A549 (cell line): ENCODE results near the gene KLHL30. TPM values are rescaled to one million over a fixed set of nuclear protein-coding genes. Genes with fewer than 3 reads are reported as not detected.
"Not testable (repeated sequence)": the region's sequence is repeated elsewhere in the genome, so short reads cannot be mapped to it uniquely, and the experiment has no call there.

Experiments used
- ATAC-seq, 2 experiments: fragments of 200-7000 bp in 1 of 2; fragments of >200 bp in 1 of 2; cut with Nextera tagmentation in 1 of 2; cut with Tn5 transposase in 1 of 2; 3 replicates each; pipeline versions ENCODE4 v1.8.0 to v1.9.1; 2018 to 2020; ENCODE audit warnings: mild to moderate bottlenecking in 1 of 2, moderate library complexity in 1 of 2
- CTCF ChIA-PET: fragments of 300-600 bp; sonication (Branson Sonifier 250); formaldehyde crosslinking; extraction: SDS; loops from one replicate; lab custom pipeline; 2021; ENCODE audit warnings: antibody characterized with exemption, inconsistent platforms; lab: Yijun Ruan, JAX
- POLR2A ChIA-PET: fragments of 350-600 bp; formaldehyde crosslinking; extraction: SDS; loops from one replicate; lab custom pipeline; 2021; ENCODE audit warnings: antibody characterized with exemption, inconsistent platforms; lab: Yijun Ruan, JAX
- DNase-seq, 2 experiments: peaks; one replicate each; pipeline versions ENCODE4 v3.0.0 to v3.0.0-alpha.2; 2011 to 2016; ENCODE audit warnings: low read depth in 1 of 2, low spot score in 1 of 2
- FAIRE-seq: peaks from 2 replicates; lab custom pipeline; 2011; peaks lifted over from hg19 to GRCh38; lab: Jason Lieb, UNC
- H3K27ac ChIP-seq, 2 experiments: fragments of >200 bp; sonication (Bioruptor Twin); formaldehyde crosslinking; 3 replicates each; pipeline ENCODE4 v1.5.1; 2016 to 2017
- H3K4me1 ChIP-seq: fragments of >200 bp; sonication (Bioruptor Twin); formaldehyde crosslinking; 3 replicates; pipeline ENCODE4 v1.6.1; 2016
- H3K4me2 ChIP-seq: fragments of >200 bp; sonication (Bioruptor Twin); formaldehyde crosslinking; 3 replicates; pipeline ENCODE4 v1.6.1; 2016
- H3K4me3 ChIP-seq: fragments of >200 bp; sonication (Bioruptor Twin); formaldehyde crosslinking; 3 replicates; pipeline ENCODE4 v1.5.1; 2016
- H3K9me3 ChIP-seq: fragments of >200 bp; sonication (Bioruptor Twin); formaldehyde crosslinking; 3 replicates; pipeline ENCODE4 v1.6.1; 2016
- BHLHE40 ChIP-seq: IDR thresholded peaks from 2 replicates; pipeline ENCODE4 v1.6.1; 2012; ENCODE audit warnings: low read depth, low read length, inconsistent platforms
- CBX8 ChIP-seq: fragments of 200-600 bp; sonication (generic); IDR thresholded peaks from 2 replicates; pipeline ENCODE4 v1.6.1; 2016
- CEBPB ChIP-seq, 2 experiments: fragments of >200 bp in 1 of 2; sonication (Bioruptor Twin) in 1 of 2; formaldehyde crosslinking in 1 of 2; IDR thresholded peaks; 2 replicates each; pipeline ENCODE4 v1.6.1; 2012 to 2016
- ESRRA ChIP-seq: fragments of 150-350 bp; IDR thresholded peaks from 2 replicates; pipeline ENCODE4 v1.6.1; 2014; ENCODE audit warnings: mild to moderate bottlenecking, low read length, borderline replicate concordance
- FOSB ChIP-seq: fragments of 250-450 bp; sonication (Bioruptor Pico); IDR thresholded peaks from 2 replicates; pipeline ENCODE4 v1.5.0; 2020; ENCODE audit warnings: mild to moderate bottlenecking, moderate library complexity
- GATA3 ChIP-seq: IDR thresholded peaks from 2 replicates; pipeline ENCODE4 v1.6.1; 2012; ENCODE audit warnings: borderline replicate concordance
- HDAC2 ChIP-seq: fragments of 200-600 bp; sonication (generic); IDR thresholded peaks from 2 replicates; pipeline ENCODE4 v1.6.1; 2016
- HEYL ChIP-seq: fragments of 250-450 bp; sonication (Bioruptor Pico); IDR thresholded peaks from 2 replicates; pipeline ENCODE4 v1.8.0; 2021; ENCODE audit warnings: mild to moderate bottlenecking, moderate library complexity
- HOXA7 ChIP-seq: fragments of 250-450 bp; sonication (Bioruptor Pico); IDR thresholded peaks from 2 replicates; pipeline ENCODE4 v1.5.0; 2020; ENCODE audit warnings: mild to moderate bottlenecking, moderate library complexity
- HOXB5 ChIP-seq: fragments of 250-450 bp; sonication (Bioruptor Pico); IDR thresholded peaks from 2 replicates; pipeline ENCODE4 v1.5.0; 2020; ENCODE audit warnings: mild to moderate bottlenecking, moderate library complexity
- JUN ChIP-seq, 2 experiments: fragments of >200 bp; sonication (Bioruptor Twin); formaldehyde crosslinking; IDR thresholded peaks; 2 replicates in 1 of 2; 3 replicates in 1 of 2; pipeline ENCODE4 v1.6.1; 2016 to 2017
- JUNB ChIP-seq: fragments of >200 bp; sonication (Bioruptor Twin); formaldehyde crosslinking; IDR thresholded peaks from 2 replicates; pipeline ENCODE4 v1.6.1; 2016
- KDM1A ChIP-seq: fragments of 200-600 bp; sonication (generic); IDR thresholded peaks from 2 replicates; pipeline ENCODE4 v1.6.1; 2016; ENCODE audit warnings: low read depth, mild to moderate bottlenecking
- KDM5A ChIP-seq: fragments of 200-600 bp; sonication (generic); IDR thresholded peaks from 2 replicates; pipeline ENCODE4 v1.6.1; 2016; ENCODE audit warnings: antibody characterized with exemption, mild to moderate bottlenecking
- MAZ ChIP-seq: fragments of 150-350 bp; IDR thresholded peaks from 2 replicates; pipeline ENCODE4 v1.6.1; 2014; ENCODE audit warnings: antibody characterized with exemption, low read depth, low read length, borderline replicate concordance
- NFE2L2 ChIP-seq: fragments of 150-350 bp; conservative IDR thresholded peaks from 2 replicates; pipeline ENCODE4 v1.6.1; 2014; ENCODE audit warnings: low read length
- POLR2A ChIP-seq: IDR thresholded peaks from 2 replicates; pipeline ENCODE4 v1.6.1; 2012; ENCODE audit warnings: mild to moderate bottlenecking, low read length
- POLR2AphosphoS2 ChIP-seq: conservative IDR thresholded peaks from 2 replicates; pipeline ENCODE4 v1.6.1; 2012; ENCODE audit warnings: low read length, improper control_type of control experiment, inconsistent platforms
- RCOR1 ChIP-seq: fragments of 150-350 bp; IDR thresholded peaks from 2 replicates; pipeline ENCODE4 v1.6.1; 2014; ENCODE audit warnings: antibody characterized with exemption, low read length, low read depth
- RFX5 ChIP-seq: fragments of 450-650 bp; IDR thresholded peaks from 2 replicates; pipeline ENCODE4 v1.7.1; 2014; ENCODE audit warnings: antibody characterized with exemption, mild to moderate bottlenecking, moderate library complexity
- SMC3 ChIP-seq: fragments of >200 bp; sonication (Bioruptor Twin); formaldehyde crosslinking; IDR thresholded peaks from 3 replicates; pipeline ENCODE4 v1.6.1; 2018; ENCODE audit warnings: inconsistent platforms
- ZC3H11A ChIP-seq: fragments of 450-650 bp; IDR thresholded peaks from 2 replicates; pipeline ENCODE4 v1.6.1; 2014; ENCODE audit warnings: antibody characterized with exemption, mild to moderate bottlenecking
- ZNF302 ChIP-seq: fragments of 250-450 bp; sonication (Bioruptor Pico); IDR thresholded peaks from 2 replicates; pipeline ENCODE4 v1.9.0; 2021; ENCODE audit warnings: inconsistent platforms, mild to moderate bottlenecking, moderate library complexity
- WGBS: methylation state at CpG from one replicate; pipeline ENCODE4 v1.1.6; 2017; ENCODE audit errors: missing lambda C conversion rate; 5-methylcytosine and 5-hydroxymethylcytosine counted together
- polyA plus RNA-seq, 4 experiments: library from polyadenylated mRNA; depleted of rRNA in 3 of 4; stranded (reverse); fragments of >200 nt; fragmentation: RNase III in 1 of 4; extraction: RNeasy Plus Mini Kit Qiagen cat#74134 plus additional on column Dnase treatment in 1 of 4; gene quantifications; 2 replicates in 3 of 4; 3 replicates in 1 of 4; pipeline ENCODE4 v1.2.3, GENCODE V29; 2011 to 2017
- TF ChIP-seq, protein P1 (sequence below): fragments of >200 bp; sonication (Bioruptor Twin); formaldehyde crosslinking; IDR thresholded peaks from 3 replicates; pipeline ENCODE4 v1.6.1; 2016
- TF ChIP-seq, protein P2 (sequence below): IDR thresholded peaks from 2 replicates; pipeline ENCODE4 v1.6.1; 2012; ENCODE audit warnings: low read depth, borderline replicate concordance
- TF ChIP-seq, protein P3 (sequence below): fragments of 450-650 bp; IDR thresholded peaks from 2 replicates; pipeline ENCODE4 v1.6.1; 2014; ENCODE audit warnings: antibody characterized with exemption

The KLHL30 gene
- polyA plus RNA-seq, 2 of the 4 experiments (the other 2 are of a cell fraction): 0.04 TPM

DNA sequence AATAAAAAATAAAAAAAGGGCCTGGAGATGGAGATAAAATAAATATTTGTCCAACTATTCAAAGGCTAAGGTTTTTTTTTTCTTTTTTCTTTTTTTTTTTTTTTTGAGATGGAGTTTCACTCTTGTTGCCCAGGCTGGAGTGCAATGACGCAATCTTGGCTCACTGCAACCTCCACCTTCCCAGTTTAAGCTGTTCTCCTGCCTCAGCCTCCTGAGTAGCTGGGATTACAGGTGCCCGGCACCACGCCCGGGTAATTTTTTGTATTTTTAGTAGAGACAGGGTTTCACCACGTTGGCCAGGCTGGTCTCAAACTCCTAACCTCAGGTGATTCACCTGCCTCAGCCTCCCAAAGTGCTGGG is 32.6 kb downstream of the KLHL30 start:
- DNase-seq, H3K4me3 ChIP-seq, H3K9me3 ChIP-seq, ATAC-seq, H3K4me2 ChIP-seq, POLR2A ChIA-PET, FAIRE-seq: not testable (repeated sequence)
- peak overlapping the region in 1 of 2 experiments; percentile 88; a peak in 3 of 6 replicates for H3K27ac ChIP-seq
- peaks cover 33% of the 10 kb centered on the region for H3K4me1 ChIP-seq
- 0 out of 4 replicates have a peak, but pooled peaks of 1 of the 2 experiments have one; percentile 36 for TF ChIP-seq CEBPB (IDR thresholded peaks at IDR 0.05)
- WGBS: 82% methylated on average over 5 of the region's 5 CpGs
- CTCF ChIA-PET: interaction anchor here (3.7 kb wide), 1 partner anchor 10 kb away, joined by 15 read pairs; no protein-coding TSS in a partner anchor

DNA sequence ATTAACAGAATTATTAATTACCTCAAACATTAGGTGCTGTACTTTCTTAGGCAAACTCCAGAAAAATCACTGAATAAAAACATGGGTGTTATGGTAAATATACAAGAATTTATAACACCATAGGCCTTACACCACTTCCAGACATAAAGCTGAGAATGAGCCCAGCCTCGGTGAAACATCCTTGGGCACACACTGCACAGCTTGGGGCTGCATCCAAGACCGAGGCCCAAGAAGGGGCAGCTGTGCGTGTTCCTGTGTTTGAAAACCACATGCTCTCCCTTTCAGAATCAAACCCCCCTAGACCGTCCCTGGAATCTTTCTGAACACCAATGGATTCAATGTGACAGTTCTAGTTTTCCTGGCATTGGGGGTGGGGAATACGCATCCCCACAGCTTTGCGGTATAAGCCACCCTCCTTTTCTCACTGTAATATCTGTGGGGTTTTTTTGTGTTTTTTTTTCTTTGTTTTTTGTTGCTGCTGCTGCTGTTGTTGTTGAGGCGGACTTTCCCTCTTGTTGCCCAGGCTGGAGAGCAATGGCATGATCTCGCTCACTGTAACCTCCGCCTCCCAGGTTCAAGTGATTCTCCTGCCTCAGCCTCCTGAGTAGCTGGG is 33.2 kb downstream of the KLHL30 start:
- WGBS: 95% methylated on average over 9 of the region's 9 CpGs
- H3K27ac ChIP-seq: no peak overlapping the region
- DNase-seq (no peak), FAIRE-seq (no peak), ATAC-seq (no peak)
- TF ChIP-seq POLR2AphosphoS2 (no peak), ESRRA (no peak), HEYL (CRISPR knock-in tag) (no peak), JUNB (no peak), JUN (IDR thresholded peaks at IDR 0.05) (no peak), NFE2L2 (no peak), GATA3 (no peak), ZNF302 (CRISPR knock-in tag) (no peak), RFX5 (no peak)
- TF ChIP-seq, protein P1, sequence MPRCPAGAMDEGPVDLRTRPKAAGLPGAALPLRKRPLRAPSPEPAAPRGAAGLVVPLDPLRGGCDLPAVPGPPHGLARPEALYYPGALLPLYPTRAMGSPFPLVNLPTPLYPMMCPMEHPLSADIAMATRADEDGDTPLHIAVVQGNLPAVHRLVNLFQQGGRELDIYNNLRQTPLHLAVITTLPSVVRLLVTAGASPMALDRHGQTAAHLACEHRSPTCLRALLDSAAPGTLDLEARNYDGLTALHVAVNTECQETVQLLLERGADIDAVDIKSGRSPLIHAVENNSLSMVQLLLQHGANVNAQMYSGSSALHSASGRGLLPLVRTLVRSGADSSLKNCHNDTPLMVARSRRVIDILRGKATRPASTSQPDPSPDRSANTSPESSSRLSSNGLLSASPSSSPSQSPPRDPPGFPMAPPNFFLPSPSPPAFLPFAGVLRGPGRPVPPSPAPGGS: no peak
- CTCF ChIA-PET: interaction anchor here (1.0 to 3.7 kb wide), 2 partner anchors 10 to 85 kb away, joined by 3 to 15 read pairs; no protein-coding TSS in a partner anchor
- POLR2A ChIA-PET: no interaction called here
- no peak overlapping the region for H3K4me3 ChIP-seq
- H3K4me2 ChIP-seq: no peak overlapping the region
- no peaks in the 10 kb centered on the region for H3K9me3 ChIP-seq
- H3K4me1 ChIP-seq: peaks cover 33% of the 10 kb centered on the region

DNA sequence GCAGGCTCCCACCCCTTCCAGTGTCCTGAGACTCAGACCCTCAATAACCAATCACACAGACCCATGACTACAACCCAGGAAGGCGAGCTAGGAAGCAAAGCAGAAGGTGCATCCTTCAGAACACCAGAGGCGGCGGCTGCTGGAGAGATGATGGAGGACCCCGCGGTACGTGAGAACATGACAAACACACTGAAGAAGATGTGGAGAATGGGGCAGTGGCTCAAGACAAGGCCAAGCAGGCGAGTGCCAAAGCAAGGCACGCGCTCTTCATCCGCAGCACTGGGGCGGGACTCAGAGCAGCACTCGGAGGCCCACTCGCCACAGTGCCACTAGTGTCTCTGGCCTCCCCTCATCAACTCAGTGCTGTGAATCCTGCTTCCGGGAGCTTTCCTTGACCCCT is 34.0 kb downstream of the KLHL30 start:
- Histone ChIP-seq H3K4me3 (no peak overlapping the region), H3K9me3 (no peaks in the 10 kb centered on the region), H3K27ac (no peak overlapping the region), H3K4me1 (peaks cover 33% of the 10 kb centered on the region), H3K4me2 (no peak overlapping the region)
- CTCF ChIA-PET: interaction anchor here (1.0 to 3.7 kb wide), 2 partner anchors 11 to 84 kb away, joined by 3 to 15 read pairs; no protein-coding TSS in a partner anchor
- DNase-seq: no peak
- ATAC-seq: no peak
- POLR2A ChIA-PET: no interaction called here
- 95% methylated on average over 13 of the region's 14 CpGs for WGBS
- FAIRE-seq: no peak
- TF ChIP-seq POLR2A (no peak), CBX8 (no peak), SMC3 (no peak), HEYL (CRISPR knock-in tag) (no peak), NFE2L2 (no peak), ZNF302 (CRISPR knock-in tag) (no peak), KDM1A (no peak), HOXA7 (no peak), CEBPB (IDR thresholded peaks at IDR 0.05) (no peak), KDM5A (no peak), RCOR1 (no peak), HDAC2 (no peak), ZC3H11A (no peak), JUNB (no peak), HOXB5 (CRISPR knock-in tag) (no peak), FOSB (no peak), BHLHE40 (no peak), MAZ (no peak)
- TF ChIP-seq, protein P2, sequence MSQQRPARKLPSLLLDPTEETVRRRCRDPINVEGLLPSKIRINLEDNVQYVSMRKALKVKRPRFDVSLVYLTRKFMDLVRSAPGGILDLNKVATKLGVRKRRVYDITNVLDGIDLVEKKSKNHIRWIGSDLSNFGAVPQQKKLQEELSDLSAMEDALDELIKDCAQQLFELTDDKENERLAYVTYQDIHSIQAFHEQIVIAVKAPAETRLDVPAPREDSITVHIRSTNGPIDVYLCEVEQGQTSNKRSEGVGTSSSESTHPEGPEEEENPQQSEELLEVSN: no peak
- TF ChIP-seq, protein P3, sequence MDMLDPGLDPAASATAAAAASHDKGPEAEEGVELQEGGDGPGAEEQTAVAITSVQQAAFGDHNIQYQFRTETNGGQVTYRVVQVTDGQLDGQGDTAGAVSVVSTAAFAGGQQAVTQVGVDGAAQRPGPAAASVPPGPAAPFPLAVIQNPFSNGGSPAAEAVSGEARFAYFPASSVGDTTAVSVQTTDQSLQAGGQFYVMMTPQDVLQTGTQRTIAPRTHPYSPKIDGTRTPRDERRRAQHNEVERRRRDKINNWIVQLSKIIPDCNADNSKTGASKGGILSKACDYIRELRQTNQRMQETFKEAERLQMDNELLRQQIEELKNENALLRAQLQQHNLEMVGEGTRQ: no peak
